Caco-2 (cell line): ENCODE measurements around the gene NFIX. TPM values are rescaled to one million over a fixed set of nuclear protein-coding genes. Genes with fewer than 3 reads are reported as not detected.

Experiments used
- BruUV-seq: library from RNA; stranded (reverse); fragments of 400-500 nt; replicated peaks from 2 replicates; lab custom pipeline; 2021; lab: Mats Ljungman, UMichigan
- CTCF ChIA-PET: fragments of 300-600 bp; sonication (Branson Sonifier 250); formaldehyde crosslinking; loops from one replicate; lab custom pipeline; 2022; ENCODE audit warnings: antibody characterized with exemption; lab: Charles Lee
- POLR2A ChIA-PET: fragments of 300-600 bp; sonication (Branson Sonifier 250); formaldehyde crosslinking; loops from one replicate; lab custom pipeline; 2022; ENCODE audit warnings: antibody characterized with exemption; lab: Charles Lee
- DNase-seq, 2 experiments: peaks; one replicate each; pipeline versions ENCODE4 v3.0.0 to v3.0.0-alpha.2; 2020 to 2022
- H3K27me3 ChIP-seq: replicated peaks from 2 replicates; pipeline ENCODE4 v1.6.0; 2011; ENCODE audit warnings: low read length; ENCODE audit not compliant: control insufficient read depth, insufficient read depth
- H3K36me3 ChIP-seq: 2 replicates; pipeline ENCODE4 v1.5.1; 2011; ENCODE audit warnings: low read length; ENCODE audit not compliant: control insufficient read depth, insufficient read depth
- H3K4me1 ChIP-seq: fragments of 250-450 bp; sonication (Bioruptor Pico); 2 replicates; pipeline ENCODE4 v1.5.1; 2020; ENCODE audit warnings: mild to moderate bottlenecking
- H3K4me3 ChIP-seq: 2 replicates; pipeline ENCODE4 v1.5.1; 2011; ENCODE audit warnings: low read depth, mild to moderate bottlenecking, control low read depth, low read length
- H3K9me3 ChIP-seq: fragments of 250-450 bp; sonication (Bioruptor Pico); 2 replicates; pipeline ENCODE4 v1.5.1; 2020; ENCODE audit warnings: mild to moderate bottlenecking, moderate library complexity
- H3K27ac Mint-ChIP-seq: one replicate; pipeline ENCODE4 v1.8.0; 2022; ENCODE audit warnings: mixed read lengths; ENCODE audit not compliant: unreplicated experiment
- H3K27me3 Mint-ChIP-seq: one replicate; pipeline ENCODE4 v1.8.0; 2022; ENCODE audit warnings: mixed read lengths; ENCODE audit not compliant: insufficient read depth, unreplicated experiment
- H3K36me3 Mint-ChIP-seq: one replicate; pipeline ENCODE4 v1.8.0; 2022; ENCODE audit warnings: mild to moderate bottlenecking, mixed read lengths; ENCODE audit not compliant: insufficient read depth, unreplicated experiment
- H3K4me1 Mint-ChIP-seq: one replicate; pipeline ENCODE4 v1.8.0; 2022; ENCODE audit warnings: low read depth, mixed read lengths; ENCODE audit not compliant: unreplicated experiment
- H3K4me3 Mint-ChIP-seq: one replicate; pipeline ENCODE4 v1.8.0; 2022; ENCODE audit warnings: mild to moderate bottlenecking, moderate library complexity, mixed read lengths; ENCODE audit not compliant: unreplicated experiment
- H3K9me3 Mint-ChIP-seq: one replicate; pipeline ENCODE4 v1.8.0; 2022; ENCODE audit warnings: mixed read lengths; ENCODE audit not compliant: unreplicated experiment
- intact Hi-C: fragments of 100-400 bp; cut with micrococcal nuclease; formaldehyde crosslinking; loops from one replicate; pipeline ENCODE4 v1.10.0; 2022; ENCODE audit not compliant: unreplicated experiment
- total RNA-seq: library from RNA; stranded (reverse); gene quantifications from 2 replicates; pipeline ENCODE4 v1.2.3, GENCODE V29; 2022
- TF ChIP-seq, protein P1 (sequence below), 2 experiments: fragments of 200-600 bp in 1 of 2; IDR thresholded peaks; 1 replicate in 1 of 2; 2 replicates in 1 of 2; pipeline versions ENCODE4 v1.5.1 to v1.8.0; 2011 to 2022; ENCODE audit warnings: antibody characterized with exemption in 1 of 2, control low read depth in 1 of 2, inconsistent platforms in 1 of 2, low read depth in 1 of 2, low read length in 1 of 2, mild to moderate bottlenecking in 1 of 2, moderate library complexity in 1 of 2; ENCODE audit not compliant: insufficient read depth in 1 of 2, severe bottlenecking in 1 of 2, unreplicated experiment in 1 of 2

The NFIX gene
- total RNA-seq, 1 experiment from 2014 or later, result 0.82 TPM

DNA sequence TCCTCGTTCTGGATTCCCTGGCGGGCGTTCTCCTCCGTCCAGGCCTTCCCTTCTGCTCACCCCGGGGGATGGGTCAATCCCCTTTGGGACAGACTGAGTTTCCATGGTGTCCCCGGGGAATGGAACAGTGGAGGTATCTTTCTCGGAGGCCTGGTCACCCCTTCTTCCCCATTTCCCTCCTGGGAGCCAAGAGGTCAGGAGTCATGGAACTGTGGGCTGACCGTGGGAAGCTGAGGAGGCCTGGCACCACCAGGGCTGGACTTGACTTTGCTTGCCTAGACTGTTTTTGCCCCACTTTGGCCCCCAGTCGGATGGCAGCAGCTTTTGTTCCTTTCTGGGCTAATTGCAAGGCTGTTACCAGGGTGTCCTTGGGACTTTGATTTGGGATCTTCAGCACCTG, 124.8 kb downstream of the NFIX start:
- H3K9me3 ChIP-seq, result no peaks in the 10 kb centered on the region
- Mint-ChIP-seq H3K9me3 (no peaks in the 10 kb centered on the region), H3K36me3 (peaks cover 23% of the 10 kb centered on the region), H3K4me3 (no peak overlapping the region), H3K4me1 (peaks cover 6% of the 10 kb centered on the region), H3K27me3 (no peaks in the 10 kb centered on the region), H3K27ac (no peak overlapping the region)
- H3K36me3 ChIP-seq, result peaks cover 3% of the 10 kb centered on the region
- TF ChIP-seq, protein P1, sequence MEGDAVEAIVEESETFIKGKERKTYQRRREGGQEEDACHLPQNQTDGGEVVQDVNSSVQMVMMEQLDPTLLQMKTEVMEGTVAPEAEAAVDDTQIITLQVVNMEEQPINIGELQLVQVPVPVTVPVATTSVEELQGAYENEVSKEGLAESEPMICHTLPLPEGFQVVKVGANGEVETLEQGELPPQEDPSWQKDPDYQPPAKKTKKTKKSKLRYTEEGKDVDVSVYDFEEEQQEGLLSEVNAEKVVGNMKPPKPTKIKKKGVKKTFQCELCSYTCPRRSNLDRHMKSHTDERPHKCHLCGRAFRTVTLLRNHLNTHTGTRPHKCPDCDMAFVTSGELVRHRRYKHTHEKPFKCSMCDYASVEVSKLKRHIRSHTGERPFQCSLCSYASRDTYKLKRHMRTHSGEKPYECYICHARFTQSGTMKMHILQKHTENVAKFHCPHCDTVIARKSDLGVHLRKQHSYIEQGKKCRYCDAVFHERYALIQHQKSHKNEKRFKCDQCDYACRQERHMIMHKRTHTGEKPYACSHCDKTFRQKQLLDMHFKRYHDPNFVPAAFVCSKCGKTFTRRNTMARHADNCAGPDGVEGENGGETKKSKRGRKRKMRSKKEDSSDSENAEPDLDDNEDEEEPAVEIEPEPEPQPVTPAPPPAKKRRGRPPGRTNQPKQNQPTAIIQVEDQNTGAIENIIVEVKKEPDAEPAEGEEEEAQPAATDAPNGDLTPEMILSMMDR (IDR thresholded peaks at IDR 0.05; ENCODE audit: insufficient read depth in 1 of 2, low read depth in 1 of 2, low read length in 1 of 2, severe bottlenecking in 1 of 2, unreplicated experiment in 1 of 2), result no peak
- POLR2A ChIA-PET, result no interaction called here
- BruUV-seq, result no TSS peak
- no peak overlapping the region for H3K4me3 ChIP-seq
- CTCF ChIA-PET, result no interaction called here
- H3K4me1 ChIP-seq, result no peaks in the 10 kb centered on the region
- H3K27me3 ChIP-seq, result no peaks in the 10 kb centered on the region
- no peak for DNase-seq
- intact Hi-C loops, result no loop called here

DNA sequence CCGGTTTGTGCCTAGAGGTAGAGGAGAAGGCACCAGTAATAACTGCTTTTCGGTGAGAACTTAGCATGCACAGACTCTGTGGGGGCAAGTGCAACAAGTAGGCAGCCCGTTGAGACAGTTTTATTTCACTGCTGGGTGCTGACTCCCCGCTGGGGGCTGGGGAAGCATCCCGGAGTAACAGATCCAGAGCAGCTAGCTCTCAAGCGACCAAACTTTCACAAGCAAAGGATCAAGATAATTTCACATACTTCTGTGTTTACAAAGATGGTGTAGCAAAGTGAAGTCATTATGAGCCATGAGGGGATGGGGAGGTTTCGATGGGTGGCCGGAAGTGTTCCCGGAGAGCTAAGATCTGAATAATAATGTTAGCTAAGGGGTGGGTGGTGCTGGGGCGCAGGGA, 125.5 kb downstream of the NFIX start:
- DNase-seq, result no peak
- BruUV-seq, result no TSS peak
- H3K27me3 Mint-ChIP-seq, result no peaks in the 10 kb centered on the region
- H3K36me3 Mint-ChIP-seq, result peaks cover 31% of the 10 kb centered on the region
- no peak overlapping the region for H3K4me3 ChIP-seq
- H3K9me3 Mint-ChIP-seq, result no peaks in the 10 kb centered on the region
- POLR2A ChIA-PET, result no interaction called here
- TF ChIP-seq, protein P1 (IDR thresholded peaks at IDR 0.05; ENCODE audit: insufficient read depth in 1 of 2, low read depth in 1 of 2, low read length in 1 of 2, severe bottlenecking in 1 of 2, unreplicated experiment in 1 of 2), result no peak
- CTCF ChIA-PET, result no interaction called here
- H3K4me3 Mint-ChIP-seq, result no peak overlapping the region
- no peaks in the 10 kb centered on the region for H3K4me1 Mint-ChIP-seq
- peaks cover 3% of the 10 kb centered on the region for H3K36me3 ChIP-seq
- H3K9me3 ChIP-seq, result no peaks in the 10 kb centered on the region
- H3K27me3 ChIP-seq, result no peaks in the 10 kb centered on the region
- H3K4me1 ChIP-seq, result no peaks in the 10 kb centered on the region
- H3K27ac Mint-ChIP-seq, result no peak overlapping the region
- intact Hi-C loops, result no loop called here

DNA sequence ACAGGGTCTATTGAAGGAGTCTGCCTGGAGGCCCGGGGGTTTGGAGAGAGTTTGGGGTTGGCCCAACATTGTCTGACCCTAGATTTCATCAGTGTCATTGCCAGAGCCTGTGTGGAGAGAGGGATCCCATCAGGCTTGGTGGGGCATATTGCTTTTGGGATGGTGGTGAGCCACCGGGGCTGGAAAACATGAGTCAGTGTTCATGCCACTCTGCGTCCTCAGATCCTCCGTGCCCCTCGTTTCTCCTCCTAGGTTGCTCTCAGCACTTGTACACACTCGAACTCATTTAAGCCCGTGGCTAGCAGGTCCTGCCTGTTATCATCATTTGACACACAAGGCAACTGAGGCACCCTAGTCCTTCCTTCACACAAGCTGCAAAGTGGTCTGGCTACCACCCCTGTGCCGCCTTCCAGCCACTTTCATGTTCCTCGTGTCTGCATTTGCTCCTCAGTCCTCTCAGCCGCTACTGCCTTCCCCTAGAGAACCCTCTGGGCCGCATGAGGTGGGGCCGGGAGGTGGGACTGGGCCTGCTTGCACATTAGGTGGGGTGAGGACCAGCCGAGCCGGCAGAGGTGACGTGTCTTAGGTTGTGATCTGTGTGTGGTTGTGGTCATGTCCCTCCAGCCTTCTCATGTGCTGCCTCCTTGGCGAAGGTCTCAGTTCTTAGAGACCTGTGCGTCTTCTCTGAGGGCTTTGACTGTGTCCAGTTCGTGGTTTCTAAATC, 126.4 kb downstream of the NFIX start:
- BruUV-seq, result no TSS peak
- no peaks in the 10 kb centered on the region for H3K27me3 Mint-ChIP-seq
- H3K4me3 Mint-ChIP-seq, result no peak overlapping the region
- H3K36me3 ChIP-seq, result peaks cover 3% of the 10 kb centered on the region
- ChIA-PET POLR2A (no interaction called here), CTCF (no interaction called here)
- H3K4me1 Mint-ChIP-seq, result no peaks in the 10 kb centered on the region
- H3K9me3 ChIP-seq, result no peaks in the 10 kb centered on the region
- no peak for DNase-seq
- no peaks in the 10 kb centered on the region for H3K9me3 Mint-ChIP-seq
- H3K4me1 ChIP-seq, result no peaks in the 10 kb centered on the region
- H3K27ac Mint-ChIP-seq, result peak overlapping the region; percentile 46
- TF ChIP-seq, protein P1 (IDR thresholded peaks at IDR 0.05; ENCODE audit: insufficient read depth in 1 of 2, low read depth in 1 of 2, low read length in 1 of 2, severe bottlenecking in 1 of 2, unreplicated experiment in 1 of 2), result no peak
- no peaks in the 10 kb centered on the region for H3K27me3 ChIP-seq
- H3K4me3 ChIP-seq, result no peak overlapping the region
- H3K36me3 Mint-ChIP-seq, result peaks cover 33% of the 10 kb centered on the region
- intact Hi-C loops, result no loop called here
